SK-N-SH treated with all-trans-retinoic acid at 6 μM for 48 hours (cell line): ENCODE results near the gene EGLN2.
"Not testable (repeated sequence)": the region's sequence is repeated elsewhere in the genome, so short reads cannot be mapped to it uniquely, and the experiment has no call there.

Source experiments
- ATAC-seq: fragments of 200-7000 bp; cut with Tn5 transposase; 3 replicates; pipeline ENCODE4 v1.9.1; 2020; ENCODE audit warnings: mild to moderate bottlenecking, moderate library complexity
- ARNTL ChIP-seq: fragments of 450-650 bp; formaldehyde crosslinking; IDR thresholded peaks from 2 replicates; pipeline ENCODE4 v1.5.0; 2020; ENCODE audit warnings: low read depth, mild to moderate bottlenecking, moderate library complexity, borderline replicate concordance
- BACH2 ChIP-seq: fragments of 250-450 bp; sonication (Bioruptor Pico); IDR thresholded peaks from 2 replicates; pipeline ENCODE4 v1.9.0; 2021; ENCODE audit warnings: mild to moderate bottlenecking, borderline replicate concordance
- CSDC2 ChIP-seq: fragments of 250-450 bp; sonication (Bioruptor Pico); IDR thresholded peaks from 2 replicates; pipeline ENCODE4 v1.5.0; 2020; ENCODE audit warnings: mild to moderate bottlenecking, moderate library complexity
- ESRRG ChIP-seq: fragments of 250-450 bp; sonication (Bioruptor Pico); IDR thresholded peaks from 2 replicates; pipeline ENCODE4 v1.6.1; 2021; ENCODE audit warnings: mild to moderate bottlenecking
- GLIS3 ChIP-seq: fragments of 250-450 bp; sonication (Bioruptor Pico); IDR thresholded peaks from 2 replicates; pipeline ENCODE4 v1.5.0; 2020; ENCODE audit warnings: mild to moderate bottlenecking, moderate library complexity
- OSR1 ChIP-seq: fragments of 250-450 bp; sonication (Bioruptor Pico); IDR thresholded peaks from 2 replicates; pipeline ENCODE4 v1.8.0; 2022; ENCODE audit warnings: moderate library complexity, mild to moderate bottlenecking, inconsistent platforms
- POU6F1 ChIP-seq: fragments of 250-450 bp; sonication (Bioruptor Pico); IDR thresholded peaks from 2 replicates; pipeline ENCODE4 v1.8.0; 2021; ENCODE audit warnings: low read depth, mild to moderate bottlenecking, moderate library complexity, borderline replicate concordance
- PPARA ChIP-seq: fragments of 250-450 bp; sonication (Bioruptor Pico); IDR thresholded peaks from 2 replicates; pipeline ENCODE4 v1.5.0; 2020; ENCODE audit warnings: mild to moderate bottlenecking, borderline replicate concordance
- RARB ChIP-seq: fragments of 250-450 bp; sonication (Bioruptor Pico); IDR thresholded peaks from 2 replicates; pipeline ENCODE4 v1.8.0; 2021; ENCODE audit warnings: mild to moderate bottlenecking, moderate library complexity
- SNAI2 ChIP-seq: fragments of 250-450 bp; sonication (Bioruptor Pico); IDR thresholded peaks from 2 replicates; pipeline ENCODE4 v1.5.0; 2020; ENCODE audit warnings: mild to moderate bottlenecking, moderate library complexity
- TCF4 ChIP-seq: fragments of 250-450 bp; sonication (Bioruptor Pico); IDR thresholded peaks from 2 replicates; pipeline ENCODE4 v1.8.0; 2021; ENCODE audit warnings: mild to moderate bottlenecking, moderate library complexity, borderline replicate concordance
- TOX ChIP-seq: fragments of 250-450 bp; sonication (Bioruptor Pico); IDR thresholded peaks from 2 replicates; pipeline ENCODE4 v1.8.0; 2021; ENCODE audit warnings: mild to moderate bottlenecking, moderate library complexity, borderline replicate concordance
- ZC3H10 ChIP-seq: fragments of 250-450 bp; sonication (Bioruptor Pico); IDR thresholded peaks from 2 replicates; pipeline ENCODE4 v1.5.1; 2021; ENCODE audit warnings: mild to moderate bottlenecking, moderate library complexity
- ZFP3 ChIP-seq: fragments of 250-450 bp; sonication (Bioruptor Pico); IDR thresholded peaks from 2 replicates; pipeline ENCODE4 v1.5.0; 2020; ENCODE audit warnings: mild to moderate bottlenecking, moderate library complexity
- ZFP30 ChIP-seq: fragments of 450-650 bp; formaldehyde crosslinking; IDR thresholded peaks from 2 replicates; pipeline ENCODE4 v1.5.0; 2022; ENCODE audit warnings: mild to moderate bottlenecking, moderate library complexity
- ZNF565 ChIP-seq: fragments of 450-650 bp; formaldehyde crosslinking; conservative IDR thresholded peaks from 2 replicates; pipeline ENCODE4 v1.5.0; 2020; ENCODE audit warnings: low read depth, mild to moderate bottlenecking, moderate library complexity
- ZNF70 ChIP-seq: fragments of 450-650 bp; formaldehyde crosslinking; IDR thresholded peaks from 2 replicates; pipeline ENCODE4 v1.5.0; 2020; ENCODE audit warnings: mild to moderate bottlenecking, moderate library complexity
- ZNF8 ChIP-seq: fragments of 450-650 bp; formaldehyde crosslinking; IDR thresholded peaks from 2 replicates; pipeline ENCODE4 v1.5.0; 2020; ENCODE audit warnings: mild to moderate bottlenecking, moderate library complexity
- TF ChIP-seq, protein P1 (sequence below): fragments of 250-450 bp; sonication (Bioruptor Pico); IDR thresholded peaks from 2 replicates; pipeline ENCODE4 v1.8.0; 2020; ENCODE audit warnings: mild to moderate bottlenecking, moderate library complexity, borderline replicate concordance
- TF ChIP-seq, protein P2 (sequence below): fragments of 250-450 bp; sonication (Bioruptor Pico); IDR thresholded peaks from 2 replicates; pipeline ENCODE4 v1.5.1; 2021; ENCODE audit warnings: mild to moderate bottlenecking, moderate library complexity
- TF ChIP-seq, protein P3 (sequence below): fragments of 250-450 bp; sonication (Bioruptor Pico); IDR thresholded peaks from 2 replicates; pipeline ENCODE4 v1.5.0; 2020; ENCODE audit warnings: mild to moderate bottlenecking, moderate library complexity

EGLN2 gene

GRCh38 chr19:40768869-40769268, 30.1 kb upstream of the EGLN2 start:
- no peak for TF ChIP-seq ZNF70
- no peak for TF ChIP-seq SNAI2 (CRISPR knock-in tag)
- no peak for TF ChIP-seq BACH2
- no peak for TF ChIP-seq ZNF8 (CRISPR knock-in tag)
- TF ChIP-seq ARNTL (CRISPR knock-in tag): no peak
- no peak for TF ChIP-seq CSDC2 (CRISPR knock-in tag)
- TF ChIP-seq, protein P1, sequence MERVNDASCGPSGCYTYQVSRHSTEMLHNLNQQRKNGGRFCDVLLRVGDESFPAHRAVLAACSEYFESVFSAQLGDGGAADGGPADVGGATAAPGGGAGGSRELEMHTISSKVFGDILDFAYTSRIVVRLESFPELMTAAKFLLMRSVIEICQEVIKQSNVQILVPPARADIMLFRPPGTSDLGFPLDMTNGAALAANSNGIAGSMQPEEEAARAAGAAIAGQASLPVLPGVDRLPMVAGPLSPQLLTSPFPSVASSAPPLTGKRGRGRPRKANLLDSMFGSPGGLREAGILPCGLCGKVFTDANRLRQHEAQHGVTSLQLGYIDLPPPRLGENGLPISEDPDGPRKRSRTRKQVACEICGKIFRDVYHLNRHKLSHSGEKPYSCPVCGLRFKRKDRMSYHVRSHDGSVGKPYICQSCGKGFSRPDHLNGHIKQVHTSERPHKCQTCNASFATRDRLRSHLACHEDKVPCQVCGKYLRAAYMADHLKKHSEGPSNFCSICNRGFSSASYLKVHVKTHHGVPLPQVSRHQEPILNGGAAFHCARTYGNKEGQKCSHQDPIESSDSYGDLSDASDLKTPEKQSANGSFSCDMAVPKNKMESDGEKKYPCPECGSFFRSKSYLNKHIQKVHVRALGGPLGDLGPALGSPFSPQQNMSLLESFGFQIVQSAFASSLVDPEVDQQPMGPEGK: no peak
- TF ChIP-seq TOX (CRISPR knock-in tag): no peak
- no peak for TF ChIP-seq GLIS3 (CRISPR knock-in tag)
- TF ChIP-seq ZC3H10 (CRISPR knock-in tag): no peak
- TF ChIP-seq RARB: no peak
- TF ChIP-seq ZFP30: no peak
- no peak for TF ChIP-seq ZNF565 (CRISPR knock-in tag)
- no peak for TF ChIP-seq OSR1
- TF ChIP-seq, protein P2, sequence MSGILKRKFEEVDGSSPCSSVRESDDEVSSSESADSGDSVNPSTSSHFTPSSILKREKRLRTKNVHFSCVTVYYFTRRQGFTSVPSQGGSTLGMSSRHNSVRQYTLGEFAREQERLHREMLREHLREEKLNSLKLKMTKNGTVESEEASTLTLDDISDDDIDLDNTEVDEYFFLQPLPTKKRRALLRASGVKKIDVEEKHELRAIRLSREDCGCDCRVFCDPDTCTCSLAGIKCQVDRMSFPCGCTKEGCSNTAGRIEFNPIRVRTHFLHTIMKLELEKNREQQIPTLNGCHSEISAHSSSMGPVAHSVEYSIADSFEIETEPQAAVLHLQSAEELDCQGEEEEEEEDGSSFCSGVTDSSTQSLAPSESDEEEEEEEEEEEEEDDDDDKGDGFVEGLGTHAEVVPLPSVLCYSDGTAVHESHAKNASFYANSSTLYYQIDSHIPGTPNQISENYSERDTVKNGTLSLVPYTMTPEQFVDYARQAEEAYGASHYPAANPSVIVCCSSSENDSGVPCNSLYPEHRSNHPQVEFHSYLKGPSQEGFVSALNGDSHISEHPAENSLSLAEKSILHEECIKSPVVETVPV (CRISPR knock-in tag): no peak
- TF ChIP-seq ZFP3 (CRISPR knock-in tag): no peak
- TF ChIP-seq, all 23 proteins: peak for 0
- ATAC-seq: no peak

GRCh38 chr19:40771101-40771862, 27.7 kb upstream of the EGLN2 start:
- not testable (repeated sequence) for ATAC-seq

DNA sequence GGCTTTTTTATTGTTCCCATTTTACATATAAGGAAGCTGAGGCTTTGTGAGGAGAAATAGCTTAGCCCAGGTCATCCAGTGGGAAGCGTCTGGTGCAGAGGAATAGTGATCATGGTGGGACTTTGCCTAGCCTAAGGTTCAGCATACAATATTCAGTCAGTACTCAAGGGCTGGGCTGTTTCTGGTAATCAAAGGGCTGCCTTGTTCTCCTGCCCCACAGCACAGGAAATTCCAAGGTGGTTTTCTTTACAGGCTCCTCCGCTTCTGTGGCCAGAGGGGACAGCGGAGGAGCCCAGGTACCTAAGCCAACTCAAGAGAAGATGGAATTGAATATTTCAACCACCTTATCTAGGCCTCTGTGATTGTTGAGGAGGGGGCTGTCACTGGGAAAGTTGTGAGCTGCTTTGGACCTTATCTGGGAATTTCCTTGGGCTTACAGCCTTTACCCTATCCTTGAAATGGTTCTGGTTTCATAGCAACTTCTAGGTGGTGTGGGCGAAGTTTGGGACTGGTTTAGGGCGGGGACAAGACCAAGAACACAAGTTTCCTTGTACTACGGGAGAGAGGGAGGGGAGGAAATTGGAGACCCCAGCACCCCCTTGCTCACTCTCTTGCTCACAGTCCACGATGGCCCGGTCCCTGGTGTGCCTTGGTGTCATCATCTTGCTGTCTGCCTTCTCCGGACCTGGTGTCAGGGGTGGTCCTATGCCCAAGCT, 23.9 kb upstream of the EGLN2 start, which contains the start of gene MIA:
TSS of gene MIA (plus strand) at position 606 of the 716 bp plus-strand sequence. CDS start at position 628, 22 bp downstream.
- TF ChIP-seq TCF4 (CRISPR knock-in tag) (no peak), OSR1 (no peak), PPARA (CRISPR knock-in tag) (no peak), POU6F1 (CRISPR knock-in tag) (no peak)

GRCh38 chr19:40775632-40776022, 23.4 kb upstream of the EGLN2 start:
- TF ChIP-seq GLIS3 (CRISPR knock-in tag) (no peak), POU6F1 (CRISPR knock-in tag) (no peak)
- no peak for ATAC-seq

More for the DNA sequence above, 23.9 kb upstream of the EGLN2 start, which contains the start of gene MIA:
- ATAC-seq: no peak

DNA sequence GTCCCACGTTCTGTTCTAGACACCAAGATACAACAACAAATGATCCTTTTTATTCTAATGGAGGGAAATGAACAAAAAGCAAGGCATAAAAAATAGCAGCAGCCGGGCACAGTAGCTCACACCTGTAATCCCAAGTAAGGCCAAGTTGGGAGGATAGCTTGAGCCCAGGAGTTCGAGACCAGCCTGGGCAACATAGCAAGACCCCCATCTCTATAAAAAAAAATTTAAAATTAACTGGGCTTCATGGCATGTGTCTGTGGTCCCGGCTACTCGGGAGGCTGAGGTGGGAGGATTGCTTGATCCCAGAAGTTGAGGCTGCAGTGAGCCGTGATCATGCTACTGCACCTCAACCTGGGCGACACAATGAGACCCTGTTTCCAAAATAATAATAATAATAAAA, 22.6 kb upstream of the EGLN2 start:
- no peak for ATAC-seq
- TF ChIP-seq ESRRG (no peak), TOX (CRISPR knock-in tag) (no peak), ZC3H10 (CRISPR knock-in tag) (no peak), POU6F1 (CRISPR knock-in tag) (no peak), ZFP3 (CRISPR knock-in tag) (no peak), RARB (no peak), BACH2 (no peak), OSR1 (no peak)
- TF ChIP-seq, protein P3, sequence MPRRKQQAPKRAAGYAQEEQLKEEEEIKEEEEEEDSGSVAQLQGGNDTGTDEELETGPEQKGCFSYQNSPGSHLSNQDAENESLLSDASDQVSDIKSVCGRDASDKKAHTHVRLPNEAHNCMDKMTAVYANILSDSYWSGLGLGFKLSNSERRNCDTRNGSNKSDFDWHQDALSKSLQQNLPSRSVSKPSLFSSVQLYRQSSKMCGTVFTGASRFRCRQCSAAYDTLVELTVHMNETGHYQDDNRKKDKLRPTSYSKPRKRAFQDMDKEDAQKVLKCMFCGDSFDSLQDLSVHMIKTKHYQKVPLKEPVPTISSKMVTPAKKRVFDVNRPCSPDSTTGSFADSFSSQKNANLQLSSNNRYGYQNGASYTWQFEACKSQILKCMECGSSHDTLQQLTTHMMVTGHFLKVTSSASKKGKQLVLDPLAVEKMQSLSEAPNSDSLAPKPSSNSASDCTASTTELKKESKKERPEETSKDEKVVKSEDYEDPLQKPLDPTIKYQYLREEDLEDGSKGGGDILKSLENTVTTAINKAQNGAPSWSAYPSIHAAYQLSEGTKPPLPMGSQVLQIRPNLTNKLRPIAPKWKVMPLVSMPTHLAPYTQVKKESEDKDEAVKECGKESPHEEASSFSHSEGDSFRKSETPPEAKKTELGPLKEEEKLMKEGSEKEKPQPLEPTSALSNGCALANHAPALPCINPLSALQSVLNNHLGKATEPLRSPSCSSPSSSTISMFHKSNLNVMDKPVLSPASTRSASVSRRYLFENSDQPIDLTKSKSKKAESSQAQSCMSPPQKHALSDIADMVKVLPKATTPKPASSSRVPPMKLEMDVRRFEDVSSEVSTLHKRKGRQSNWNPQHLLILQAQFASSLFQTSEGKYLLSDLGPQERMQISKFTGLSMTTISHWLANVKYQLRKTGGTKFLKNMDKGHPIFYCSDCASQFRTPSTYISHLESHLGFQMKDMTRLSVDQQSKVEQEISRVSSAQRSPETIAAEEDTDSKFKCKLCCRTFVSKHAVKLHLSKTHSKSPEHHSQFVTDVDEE (CRISPR knock-in tag): no peak
